K562 (cell line): Measurements from ENCODE around the gene AOC3.

ENCODE experiments used
- ATF3 ChIP-seq, 2 experiments: fragments of 450-650 bp in 1 of 2; sonication (generic) in 1 of 2; formaldehyde crosslinking in 1 of 2; IDR thresholded peaks in 1 of 2; conservative IDR thresholded peaks in 1 of 2; 2 replicates each; pipeline versions ENCODE4 v1.6.1 to v1.8.1; 2016 to 2023; ENCODE audit warnings: mild to moderate bottlenecking in 2 of 2, moderate library complexity in 2 of 2, inconsistent platforms in 1 of 2, missing genetic modification reagents in 1 of 2
- DEAF1 ChIP-seq: fragments of 450-650 bp; formaldehyde crosslinking; IDR thresholded peaks from 2 replicates; pipeline ENCODE4 v1.4.0; 2020; ENCODE audit warnings: mild to moderate bottlenecking, moderate library complexity
- DNMT1 ChIP-seq: fragments of 450-650 bp; IDR thresholded peaks from 2 replicates; pipeline ENCODE4 v1.6.1; 2016; ENCODE audit warnings: antibody characterized with exemption, mild to moderate bottlenecking
- FOXM1 ChIP-seq, 2 experiments: fragments of 450-650 bp in 1 of 2; sonication (generic) in 1 of 2; formaldehyde crosslinking in 1 of 2; IDR thresholded peaks; 2 replicates each; pipeline versions ENCODE4 v1.6.1 to v1.9.0; 2017 to 2022; ENCODE audit warnings: low read depth in 2 of 2, mild to moderate bottlenecking in 2 of 2, missing genetic modification reagents in 1 of 2, moderate library complexity in 1 of 2
- NFXL1 ChIP-seq: fragments of 450-650 bp; formaldehyde crosslinking; IDR thresholded peaks from 2 replicates; pipeline ENCODE4 v1.4.0; 2021; ENCODE audit warnings: mild to moderate bottlenecking
- POLR2A ChIP-seq: fragments of 450-650 bp; conservative IDR thresholded peaks from 2 replicates; pipeline ENCODE4 v1.6.1; 2016
- POLR2AphosphoS5 ChIP-seq: IDR thresholded peaks from 2 replicates; pipeline ENCODE4 v1.6.1; 2011; ENCODE audit warnings: mild to moderate bottlenecking, low read depth, low read length, moderate library complexity; ENCODE audit not compliant: control insufficient read depth, insufficient read depth
- SIN3A ChIP-seq, 2 experiments: fragments of 150-350 bp in 1 of 2; IDR thresholded peaks; 2 replicates each; pipeline ENCODE4 v1.6.1; 2011 to 2016; ENCODE audit warnings: borderline replicate concordance in 2 of 2, low read depth in 2 of 2, low read length in 2 of 2, mild to moderate bottlenecking in 2 of 2, moderate library complexity in 2 of 2; ENCODE audit not compliant: control insufficient read depth in 1 of 2
- ZHX1 ChIP-seq: fragments of 150-350 bp; conservative IDR thresholded peaks from 2 replicates; pipeline ENCODE4 v1.6.1; 2014; ENCODE audit warnings: low read length
- ZNF274 ChIP-seq: IDR thresholded peaks from 2 replicates; pipeline ENCODE4 v1.6.1; 2011; ENCODE audit warnings: low read depth, mild to moderate bottlenecking, low read length, moderate library complexity, borderline replicate concordance
- ZNF766 ChIP-seq: fragments of 200-800 bp; sonication (Bioruptor generic); conservative IDR thresholded peaks from 2 replicates; pipeline ENCODE4 v1.6.1; 2016; ENCODE audit warnings: missing genetic modification characterization, missing compliant biosample characterization

GRCh38 chr17:42841975-42842685 lies 8.9 kb upstream of the AOC3 start:
- TF ChIP-seq FOXM1 (IDR thresholded peaks at IDR 0.05; ENCODE audit: low read depth): no peak
- TF ChIP-seq FOXM1 (CRISPR knock-in tag; IDR thresholded peaks at IDR 0.05; ENCODE audit: low read depth): no peak
- no peak for TF ChIP-seq DNMT1
- TF ChIP-seq ZHX1: no peak
- no peak for TF ChIP-seq DEAF1 (CRISPR knock-in tag)
- no peak for TF ChIP-seq NFXL1 (CRISPR knock-in tag)
- TF ChIP-seq ZNF766 (CRISPR knock-in tag): no peak
- TF ChIP-seq ZNF274: no peak
- no peak for TF ChIP-seq SIN3A (IDR thresholded peaks at IDR 0.05; ENCODE audit: borderline replicate concordance in 2 of 2, control insufficient read depth in 1 of 2, low read depth in 2 of 2, low read length in 2 of 2)
- 0 out of 2 replicates have a peak, but pooled peaks have one; percentile 23 for TF ChIP-seq POLR2A
- no peak for TF ChIP-seq POLR2AphosphoS5
- no peak for TF ChIP-seq ATF3 (IDR thresholded peaks at IDR 0.05)
- no peak for TF ChIP-seq ATF3 (CRISPR knock-in tag; conservative IDR thresholded peaks at IDR 0.05)
